Mucosa of stomach (tissue), 1 donor: ENCODE measurements around the gene DCAF12L1.

ENCODE experiments used
- H3K27me3 ChIP-seq: one replicate; pipeline ENCODE4 v1.7.0; 2013; ENCODE audit warnings: mild to moderate bottlenecking, low read length; ENCODE audit not compliant: control insufficient read depth, insufficient read depth
- H3K36me3 ChIP-seq: one replicate; pipeline ENCODE4 v1.7.0; 2013; ENCODE audit warnings: low read length; ENCODE audit not compliant: control insufficient read depth, insufficient read depth
- H3K4me1 ChIP-seq: one replicate; pipeline ENCODE4 v1.7.0; 2013; ENCODE audit warnings: mild to moderate bottlenecking, low read length; ENCODE audit not compliant: control insufficient read depth, insufficient read depth
- H3K4me3 ChIP-seq: one replicate; pipeline ENCODE4 v1.7.0; 2013; ENCODE audit warnings: low read length
- H3K9ac ChIP-seq: one replicate; pipeline ENCODE4 v1.7.0; 2013; ENCODE audit warnings: mild to moderate bottlenecking, low read length, moderate library complexity
- H3K9me3 ChIP-seq: one replicate; pipeline ENCODE4 v1.7.0; 2013; ENCODE audit warnings: mild to moderate bottlenecking, low read length, moderate library complexity; ENCODE audit not compliant: control insufficient read depth
- donor health status: Pancreatic carcinoma.

The DCAF12L1 gene

DNA sequence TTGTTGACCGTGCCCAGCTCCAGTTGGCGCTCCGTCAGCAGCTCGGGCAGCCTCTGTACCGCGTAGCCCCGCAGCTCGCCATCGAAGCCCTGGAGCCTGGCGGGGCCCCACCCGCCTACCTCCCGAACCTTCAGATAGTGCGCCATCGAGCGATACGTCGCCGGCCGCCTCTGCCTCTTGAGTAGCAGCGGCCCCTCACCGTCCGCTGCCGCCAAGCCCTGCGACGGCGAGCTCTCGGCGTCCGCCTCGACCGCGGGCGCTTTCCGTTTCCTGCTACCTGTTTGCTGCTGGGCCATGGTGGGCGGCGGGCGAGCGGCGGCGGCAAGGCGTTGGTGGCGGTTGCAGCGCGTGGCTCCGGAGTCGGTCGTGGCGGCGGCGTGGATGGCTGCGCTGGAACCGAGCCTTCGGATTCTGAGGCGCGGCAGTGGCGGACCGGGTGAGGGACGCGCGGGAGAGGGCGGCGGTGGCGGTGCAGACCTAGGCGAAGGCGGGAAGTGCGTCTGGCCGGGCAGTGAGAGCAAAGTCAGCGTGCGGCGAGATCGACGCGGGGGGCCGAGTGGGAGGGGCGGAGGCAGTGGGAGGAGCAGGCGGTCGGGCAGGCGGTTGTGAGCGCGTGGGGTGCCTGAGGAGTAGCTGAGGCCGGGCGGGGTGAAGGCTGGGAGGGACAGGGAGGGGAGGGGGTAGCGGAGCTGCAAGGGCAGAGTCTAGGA, at the start of gene DCAF12L1:
DCAF12L1 (minus strand) TSS at position 502 of the 710 bp plus-strand sequence; CDS start at position 296, 206 bp downstream.
- Histone ChIP-seq H3K9me3 (no peaks in the 10 kb centered on the region), H3K4me3 (no peak within 1 kb of the TSS), H3K27me3 (no peaks in the 10 kb centered on the region), H3K4me1 (no peaks in the 10 kb centered on the region), H3K36me3 (no peaks in the 10 kb centered on the region), H3K9ac (no peak within 1 kb of the TSS)

DNA sequence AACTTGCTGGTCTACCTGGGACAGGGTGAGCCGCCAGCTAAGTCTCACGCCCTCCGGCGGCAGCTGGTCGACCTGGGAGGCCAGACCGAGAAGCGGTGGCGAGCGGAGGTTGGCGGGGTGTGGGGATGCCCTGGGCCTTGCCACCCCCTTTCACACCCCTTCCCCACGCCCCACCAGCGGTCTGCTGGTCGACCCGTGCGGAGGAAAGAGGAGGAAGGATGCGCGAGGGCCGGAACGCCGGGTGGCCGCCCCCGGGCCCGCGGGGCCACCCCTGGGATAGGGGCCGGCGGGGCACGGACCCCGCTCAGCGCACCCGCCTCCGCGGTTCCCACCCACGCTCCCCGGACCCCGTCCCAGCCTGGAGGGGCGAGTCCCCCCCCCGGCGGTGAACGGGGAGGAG, 28.3 kb upstream of the DCAF12L1 start:
- no peaks in the 10 kb centered on the region for H3K27me3 ChIP-seq
- no peak overlapping the region for H3K4me3 ChIP-seq
- no peaks in the 10 kb centered on the region for H3K9me3 ChIP-seq
- H3K4me1 ChIP-seq, result no peaks in the 10 kb centered on the region
- H3K36me3 ChIP-seq, result no peaks in the 10 kb centered on the region
- no peak overlapping the region for H3K9ac ChIP-seq

DNA sequence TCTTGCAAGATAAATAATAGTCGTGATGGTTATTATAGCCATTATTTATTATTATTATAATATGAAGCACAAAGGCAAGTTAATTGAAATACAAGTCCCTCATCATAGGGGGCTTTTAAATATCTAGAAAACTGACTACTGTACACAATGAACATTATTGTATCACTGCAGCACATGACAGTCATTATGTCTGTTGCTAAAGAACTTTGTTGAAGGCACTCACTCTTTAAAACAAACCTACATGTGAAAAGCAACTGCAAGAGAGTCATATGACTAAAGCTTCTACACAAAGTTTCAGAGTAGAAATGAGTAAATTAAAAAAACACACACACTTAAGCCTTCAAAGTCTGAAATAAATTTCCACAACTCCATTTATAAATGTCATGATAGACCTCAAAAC, 23.3 kb upstream of the DCAF12L1 start:
- Histone ChIP-seq H3K36me3 (no peaks in the 10 kb centered on the region), H3K9me3 (no peaks in the 10 kb centered on the region), H3K27me3 (no peaks in the 10 kb centered on the region), H3K9ac (no peak overlapping the region), H3K4me3 (no peak overlapping the region), H3K4me1 (no peaks in the 10 kb centered on the region)

DNA sequence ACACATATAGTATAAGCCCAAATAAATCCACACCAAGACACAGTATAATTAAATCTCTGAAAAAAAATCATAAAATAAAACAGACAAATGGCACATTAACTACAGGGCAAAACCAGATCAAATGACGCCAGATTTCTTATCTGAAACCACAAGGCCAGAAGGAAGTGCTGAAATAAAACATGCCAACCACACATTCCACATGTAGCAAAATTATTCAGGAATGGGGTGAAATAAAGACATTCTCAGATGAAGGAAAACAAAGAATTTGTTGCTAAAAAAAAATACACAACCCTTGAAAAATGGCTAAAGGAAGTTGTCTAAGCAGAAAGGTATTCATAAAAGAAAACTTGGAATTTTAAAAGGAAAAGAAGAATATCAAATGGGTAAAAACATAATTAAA, 4.5 kb upstream of the DCAF12L1 start:
- Histone ChIP-seq H3K9me3 (no peaks in the 10 kb centered on the region), H3K4me1 (no peaks in the 10 kb centered on the region), H3K27me3 (no peaks in the 10 kb centered on the region), H3K4me3 (no peak overlapping the region), H3K36me3 (no peaks in the 10 kb centered on the region), H3K9ac (no peak overlapping the region)

DNA sequence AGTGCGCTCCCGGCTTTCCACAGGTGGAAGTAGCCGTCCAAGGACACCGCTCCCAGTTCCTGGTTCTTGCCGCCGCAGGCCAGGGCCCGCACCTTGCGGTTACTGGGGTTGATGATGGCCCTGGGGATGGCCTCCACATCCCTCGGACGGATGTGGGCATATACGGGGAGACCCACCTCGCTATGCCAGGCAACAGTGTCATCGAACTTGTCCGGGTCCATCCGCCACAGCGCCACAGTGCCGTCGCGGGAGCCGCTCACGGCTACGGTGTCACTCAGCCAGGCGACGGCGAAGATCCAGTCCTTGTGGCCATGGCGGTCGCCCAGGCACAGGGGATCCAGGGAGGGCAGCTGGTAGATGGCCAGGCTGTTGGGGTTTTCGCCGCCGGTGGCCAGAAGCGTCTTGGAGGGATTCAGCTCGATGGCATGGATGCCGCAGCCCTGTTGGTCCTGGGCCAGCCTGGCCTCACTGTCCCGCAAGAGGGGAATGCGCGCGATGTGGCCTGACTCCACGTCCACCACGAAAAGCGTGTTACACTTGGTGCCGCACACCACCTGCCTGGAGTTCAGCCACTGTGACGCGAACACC, 795 bp downstream of the DCAF12L1 start:
- Histone ChIP-seq H3K4me1 (no peaks in the 10 kb centered on the region), H3K9me3 (no peaks in the 10 kb centered on the region), H3K4me3 (no peak overlapping the region), H3K9ac (no peak overlapping the region), H3K36me3 (no peaks in the 10 kb centered on the region), H3K27me3 (no peaks in the 10 kb centered on the region)

DNA sequence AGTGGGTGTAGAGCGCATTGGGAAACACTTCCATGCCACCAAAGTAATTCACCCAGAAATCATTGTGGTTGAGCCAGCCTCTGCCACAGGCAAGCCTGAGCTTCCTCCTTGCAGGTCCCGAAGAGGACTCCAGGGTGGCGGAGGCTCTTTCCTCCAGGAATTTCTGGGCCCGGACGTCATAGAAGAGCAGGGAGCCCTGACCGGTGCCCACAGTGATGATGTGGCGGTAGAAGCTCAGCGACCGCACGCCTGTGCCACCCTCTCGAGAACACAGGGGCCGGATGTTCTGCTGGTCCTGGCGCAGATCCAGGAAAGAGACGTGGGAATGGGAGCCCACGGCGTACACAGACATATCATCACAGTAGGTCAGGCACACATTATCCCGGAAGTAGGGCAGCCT, 1.3 kb downstream of the DCAF12L1 start:
- no peaks in the 10 kb centered on the region for H3K36me3 ChIP-seq
- H3K4me1 ChIP-seq, result no peaks in the 10 kb centered on the region
- H3K4me3 ChIP-seq, result no peak overlapping the region
- H3K27me3 ChIP-seq, result no peaks in the 10 kb centered on the region
- no peak overlapping the region for H3K9ac ChIP-seq
- no peaks in the 10 kb centered on the region for H3K9me3 ChIP-seq

DNA sequence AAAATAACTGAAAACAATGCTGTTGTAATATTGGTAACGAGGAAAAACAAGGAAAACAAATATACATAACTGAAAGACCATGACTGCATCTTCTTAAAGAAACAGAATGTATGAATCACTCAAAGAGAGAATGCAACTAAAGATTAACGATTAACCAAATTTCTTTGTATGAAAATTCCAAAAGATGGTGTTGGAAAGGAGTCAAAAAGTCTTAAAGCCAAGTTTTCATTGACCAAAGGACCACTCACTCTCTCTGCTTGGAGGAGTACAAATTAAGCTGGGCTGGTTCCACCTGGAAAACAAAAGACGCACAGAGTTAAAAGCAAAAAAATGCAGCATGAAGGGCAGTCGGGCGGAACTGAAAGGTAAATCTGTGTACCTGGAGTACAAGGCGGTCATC, 1.8 kb downstream of the DCAF12L1 start:
- no peaks in the 10 kb centered on the region for H3K4me1 ChIP-seq
- H3K4me3 ChIP-seq, result no peak overlapping the region
- H3K27me3 ChIP-seq, result no peaks in the 10 kb centered on the region
- no peaks in the 10 kb centered on the region for H3K36me3 ChIP-seq
- no peak overlapping the region for H3K9ac ChIP-seq
- H3K9me3 ChIP-seq, result no peaks in the 10 kb centered on the region

DNA sequence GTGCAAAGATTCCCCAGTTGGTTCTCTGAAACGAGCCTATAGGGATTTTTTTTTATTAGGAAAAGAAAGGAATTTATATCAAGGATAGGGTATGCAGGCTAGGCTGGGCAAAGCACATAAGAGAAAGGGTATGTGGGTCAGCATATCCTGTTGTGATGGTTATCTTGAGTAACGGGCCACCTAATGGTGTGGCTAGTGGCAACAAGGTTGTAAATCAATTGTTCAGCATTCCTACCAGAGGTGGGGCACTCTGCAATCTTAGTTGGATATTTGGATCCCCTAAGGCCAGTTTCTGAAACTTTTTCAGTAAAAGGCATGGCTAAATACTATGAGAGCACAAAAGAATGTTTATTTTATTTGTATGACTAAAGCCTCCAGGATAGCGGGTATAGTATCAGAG, 42.7 kb downstream of the DCAF12L1 start:
- Histone ChIP-seq H3K4me1 (no peaks in the 10 kb centered on the region), H3K36me3 (no peaks in the 10 kb centered on the region), H3K9me3 (no peaks in the 10 kb centered on the region), H3K27me3 (no peaks in the 10 kb centered on the region), H3K4me3 (no peak overlapping the region), H3K9ac (no peak overlapping the region)
